ENCODE results near the gene ELL3. TPM values are rescaled to one million over a fixed set of nuclear protein-coding genes. Genes with fewer than 3 reads are reported as not detected.
"Not testable (repeated sequence)": the region's sequence is repeated elsewhere in the genome, so short reads cannot be mapped to it uniquely, and the experiment has no call there.

ELL3 gene
- total and polyA plus RNA-seq, 2 donors (not counting 3 experiments of a cell fraction or from before 2014, with no cell fraction given) = 3.1 to 3.6 TPM

- Histone ChIP-seq H3K9me3 (replicated peaks; ENCODE audit: control insufficient read depth, insufficient read depth, low read length) (no peaks in the 10 kb centered on the region), H4K20me1 (replicated peaks; ENCODE audit: control insufficient read depth, extremely low read depth, insufficient read depth, low read length) (no peaks in the 10 kb centered on the region), H3K9me1 (replicated peaks; ENCODE audit: control insufficient read depth, extremely low read depth, insufficient read depth, low read length) (no peaks in the 10 kb centered on the region), H3K4me1 (ENCODE audit: control insufficient read depth, extremely low read depth, insufficient read depth, low read length) (no peaks in the 10 kb centered on the region), H3K4me3 (replicated peaks in 1 of 3; ENCODE audit: insufficient read depth in 1 of 3, low read depth in 1 of 3, low read length in 3 of 3) (no peak overlapping the region), H3K9ac (replicated peaks; ENCODE audit: extremely low read depth, insufficient read depth, low read length) (no peak overlapping the region), H3K27ac (ENCODE audit: insufficient read depth, low read depth, low read length) (no peak overlapping the region), H3K36me3 (ENCODE audit: control insufficient read depth in 2 of 2, extremely low read depth in 1 of 2, insufficient read depth in 2 of 2, low read length in 2 of 2) (peaks cover 26 to 36% of the 10 kb centered on the region in 2 experiments), H3K79me2 (ENCODE audit: control insufficient read depth, insufficient read depth, low read length) (no peaks in the 10 kb centered on the region), H2AFZ (ENCODE audit: low read depth, low read length) (no peak overlapping the region), H3K4me2 (ENCODE audit: insufficient read depth, low read length) (no peak overlapping the region), H3K27me3 (ENCODE audit: control insufficient read depth in 2 of 2, insufficient read depth in 2 of 2, low read length in 2 of 2) (no peaks in the 10 kb centered on the region)
- dilution Hi-C loops (cut with MboI; ENCODE audit: extremely low pct_ligation_motif_present, low sequenced_read_pairs) (no loop called here), intact Hi-C loops (cut with micrococcal nuclease) (no loop called here)
- FAIRE-seq (no peak), DNase-seq (ENCODE audit: low read depth, low spot score) (no peak)
- ChIA-PET POLR2A (no interaction called here), CTCF (interaction anchor here (1.7 kb wide), 1 partner anchor 8 kb away, joined by 4 read pairs; the partner anchor contains the start of gene HYPK)
- no peak for TF ChIP-seq MAX (IDR thresholded peaks at IDR 0.05; ENCODE audit: insufficient read depth, insufficient read length)
- BruUV-seq (replicated peaks) = no TSS peak
Observed at GRCh38 chr15:43808435-43808950, 31.7 kb upstream of the ELL3 start.

GRCh38 chr15:43802676-43803075 is 25.9 kb upstream of the ELL3 start:
- H3K9me3 ChIP-seq (replicated peaks; ENCODE audit: control insufficient read depth, insufficient read depth, low read length); H3K4me3 ChIP-seq (replicated peaks in 1 of 3; ENCODE audit: insufficient read depth in 1 of 3, low read depth in 1 of 3, low read length in 3 of 3); H3K4me2 ChIP-seq (ENCODE audit: insufficient read depth, low read length); H4K20me1 ChIP-seq (replicated peaks; ENCODE audit: control insufficient read depth, extremely low read depth, insufficient read depth, low read length); DNase-seq (ENCODE audit: low read depth, low spot score); CTCF ChIA-PET; H3K27me3 ChIP-seq (ENCODE audit: control insufficient read depth in 2 of 2, insufficient read depth in 2 of 2, low read length in 2 of 2); H3K4me1 ChIP-seq (ENCODE audit: control insufficient read depth, extremely low read depth, insufficient read depth, low read length); BruUV-seq (replicated peaks); H3K9ac ChIP-seq (replicated peaks; ENCODE audit: extremely low read depth, insufficient read depth, low read length); dilution Hi-C loops (cut with MboI; ENCODE audit: extremely low pct_ligation_motif_present, low sequenced_read_pairs); POLR2A ChIA-PET; FAIRE-seq; intact Hi-C loops (cut with micrococcal nuclease); H3K9me1 ChIP-seq (replicated peaks; ENCODE audit: control insufficient read depth, extremely low read depth, insufficient read depth, low read length); H2AFZ ChIP-seq (ENCODE audit: low read depth, low read length); H3K27ac ChIP-seq (ENCODE audit: insufficient read depth, low read depth, low read length): not testable (repeated sequence)
- peaks cover 9 to 17% of the 10 kb centered on the region in 2 experiments for H3K36me3 ChIP-seq (ENCODE audit: control insufficient read depth in 2 of 2, extremely low read depth in 1 of 2, insufficient read depth in 2 of 2, low read length in 2 of 2)
- peaks cover 12% of the 10 kb centered on the region for H3K79me2 ChIP-seq (ENCODE audit: control insufficient read depth, insufficient read depth, low read length)

Measured in endothelial cell of umbilical vein (primary cell).